HepG2 (cell line): ENCODE measurements around the gene ZNF546. TPM values are rescaled to one million over a fixed set of nuclear protein-coding genes. Genes with fewer than 3 reads are reported as not detected.

ENCODE experiments used
- ATRX ChIP-seq: sonication (generic); formaldehyde crosslinking; IDR thresholded peaks from 2 replicates; pipeline ENCODE4 v1.4.0; 2020; ENCODE audit warnings: missing genetic modification reagents, borderline replicate concordance
- BORCS8-MEF2B ChIP-seq: sonication (generic); formaldehyde crosslinking; IDR thresholded peaks from 2 replicates; pipeline ENCODE4 v1.8.0; 2022; ENCODE audit warnings: mild to moderate bottlenecking, missing genetic modification reagents
- BRCA1 ChIP-seq: sonication (generic); formaldehyde crosslinking; IDR thresholded peaks from 2 replicates; pipeline ENCODE4 v1.4.0; 2020; ENCODE audit warnings: missing genetic modification reagents
- FOXA3 ChIP-seq: IDR thresholded peaks from 2 replicates; pipeline ENCODE4 v1.6.1; 2016; ENCODE audit warnings: missing genetic modification reagents, missing compliant biosample characterization
- GATAD2A ChIP-seq: IDR thresholded peaks from 2 replicates; pipeline ENCODE4 v1.6.1; 2016
- GTF2F1 ChIP-seq: fragments of 150-350 bp; IDR thresholded peaks from 2 replicates; pipeline ENCODE4 v1.6.1; 2014; ENCODE audit warnings: low read length
- JDP2 ChIP-seq: sonication (generic); formaldehyde crosslinking; IDR thresholded peaks from 2 replicates; pipeline ENCODE4 v1.8.1; 2022; ENCODE audit warnings: missing genetic modification reagents, borderline replicate concordance
- KDM1A ChIP-seq: IDR thresholded peaks from 2 replicates; pipeline ENCODE4 v1.6.1; 2016; ENCODE audit warnings: missing compliant biosample characterization
- KDM5A ChIP-seq: fragments of 200-600 bp; sonication (generic); IDR thresholded peaks from 2 replicates; pipeline ENCODE4 v1.7.0; 2018; ENCODE audit warnings: antibody characterized with exemption, mild to moderate bottlenecking, low read length, borderline replicate concordance
- MLX ChIP-seq: IDR thresholded peaks from 2 replicates; pipeline ENCODE4 v1.6.1; 2016
- MXD1 ChIP-seq: sonication (generic); formaldehyde crosslinking; IDR thresholded peaks from 2 replicates; pipeline ENCODE4 v1.4.0; 2020; ENCODE audit warnings: mild to moderate bottlenecking, missing genetic modification reagents
- MZF1 ChIP-seq: sonication (generic); formaldehyde crosslinking; IDR thresholded peaks from 2 replicates; pipeline ENCODE4 v1.8.1; 2023; ENCODE audit warnings: mild to moderate bottlenecking, missing genetic modification reagents, borderline replicate concordance
- RNF2 ChIP-seq: fragments of 450-650 bp; conservative IDR thresholded peaks from 2 replicates; pipeline ENCODE4 v1.6.1; 2016; ENCODE audit warnings: low read depth
- SIN3B ChIP-seq: fragments of 150-350 bp; IDR thresholded peaks from 2 replicates; pipeline ENCODE4 v1.6.1; 2014; ENCODE audit warnings: low read length
- TBP ChIP-seq: sonication (generic); formaldehyde crosslinking; IDR thresholded peaks from 2 replicates; pipeline ENCODE4 v1.5.0; 2020; ENCODE audit warnings: missing genetic modification reagents
- ZC3H4 ChIP-seq: sonication (generic); formaldehyde crosslinking; IDR thresholded peaks from 2 replicates; pipeline ENCODE4 v1.4.0; 2020; ENCODE audit warnings: missing genetic modification reagents, borderline replicate concordance
- ZFP62 ChIP-seq: sonication (generic); formaldehyde crosslinking; IDR thresholded peaks from 2 replicates; pipeline ENCODE4 v1.4.0; 2020; ENCODE audit warnings: missing genetic modification reagents
- ZKSCAN8 ChIP-seq: IDR thresholded peaks from 2 replicates; pipeline ENCODE4 v1.6.1; 2016; ENCODE audit warnings: borderline replicate concordance, missing genetic modification reagents, missing compliant biosample characterization
- ZNF12 ChIP-seq: sonication (generic); formaldehyde crosslinking; IDR thresholded peaks from 2 replicates; pipeline ENCODE4 v1.5.0; 2020; ENCODE audit warnings: missing genetic modification reagents
- polyA plus RNA-seq, 8 experiments: library from polyadenylated mRNA; depleted of rRNA in 3 of 8; stranded (reverse) in 7 of 8; unstranded in 1 of 8; fragments of >200 nt; fragmentation: Illumina TruSeq in 4 of 8; extraction: Trizol in 4 of 8; gene quantifications; 2 replicates each; pipeline versions ENCODE4 v1.2.1 to v1.2.3, GENCODE V29; 2011 to 2016; ENCODE audit warnings: low read depth in 4 of 8, missing spikeins in 1 of 8, mixed read lengths in 1 of 8; ENCODE audit not compliant: insufficient read depth in 1 of 8
- total RNA-seq, 5 experiments: library from RNA; depleted of rRNA; stranded (reverse); fragments of >200 nt; fragmentation: Illumina TruSeq; extraction: Trizol; gene quantifications; 2 replicates each; pipeline ENCODE4 v1.2.3, GENCODE V29; 2016; ENCODE audit warnings: low read depth in 1 of 5
- TF ChIP-seq, protein P1 (sequence below): sonication (generic); formaldehyde crosslinking; IDR thresholded peaks from 2 replicates; pipeline ENCODE4 v1.5.0; 2020; ENCODE audit warnings: missing genetic modification reagents
- TF ChIP-seq, protein P2 (sequence below): sonication (generic); formaldehyde crosslinking; IDR thresholded peaks from 2 replicates; pipeline ENCODE4 v1.4.0; 2020; ENCODE audit warnings: missing genetic modification reagents, mild to moderate bottlenecking, borderline replicate concordance
- TF ChIP-seq, protein P3 (sequence below): IDR thresholded peaks from 2 replicates; pipeline ENCODE4 v1.6.1; 2012; ENCODE audit warnings: inconsistent platforms

The ZNF546 gene
- total and polyA plus RNA-seq, 2 of the 13 experiments (the other 11 are each of a cell fraction or from before 2014, with no cell fraction given) = 2.2 to 4.1 TPM

DNA sequence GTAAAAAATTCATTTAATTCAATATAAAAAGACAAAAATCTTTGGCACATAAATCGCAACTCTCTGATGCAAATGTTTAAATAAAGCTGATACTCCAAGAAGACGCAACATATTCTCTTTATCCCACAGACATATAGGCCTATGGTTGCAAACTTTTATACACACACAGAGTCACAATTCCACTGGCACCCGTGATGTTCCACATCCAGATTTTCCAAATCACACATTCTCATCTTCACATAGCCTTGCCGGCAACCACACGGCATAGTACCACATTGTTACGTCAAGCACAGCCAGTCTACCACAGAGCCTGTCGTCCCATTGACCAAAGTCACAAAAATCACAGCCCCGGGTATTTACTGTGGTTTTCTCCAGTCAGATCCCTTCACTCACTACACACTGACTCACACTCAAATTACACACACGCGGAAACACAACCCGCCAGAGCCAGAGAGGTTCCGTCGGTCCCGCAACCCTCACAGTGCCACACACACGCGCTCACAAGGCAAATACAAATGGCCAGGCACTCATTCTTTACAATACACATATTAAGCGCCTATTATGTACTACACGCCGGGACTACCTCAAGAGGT lies 546 bp upstream of the ZNF546 start (continued):
- TF ChIP-seq, protein P1, sequence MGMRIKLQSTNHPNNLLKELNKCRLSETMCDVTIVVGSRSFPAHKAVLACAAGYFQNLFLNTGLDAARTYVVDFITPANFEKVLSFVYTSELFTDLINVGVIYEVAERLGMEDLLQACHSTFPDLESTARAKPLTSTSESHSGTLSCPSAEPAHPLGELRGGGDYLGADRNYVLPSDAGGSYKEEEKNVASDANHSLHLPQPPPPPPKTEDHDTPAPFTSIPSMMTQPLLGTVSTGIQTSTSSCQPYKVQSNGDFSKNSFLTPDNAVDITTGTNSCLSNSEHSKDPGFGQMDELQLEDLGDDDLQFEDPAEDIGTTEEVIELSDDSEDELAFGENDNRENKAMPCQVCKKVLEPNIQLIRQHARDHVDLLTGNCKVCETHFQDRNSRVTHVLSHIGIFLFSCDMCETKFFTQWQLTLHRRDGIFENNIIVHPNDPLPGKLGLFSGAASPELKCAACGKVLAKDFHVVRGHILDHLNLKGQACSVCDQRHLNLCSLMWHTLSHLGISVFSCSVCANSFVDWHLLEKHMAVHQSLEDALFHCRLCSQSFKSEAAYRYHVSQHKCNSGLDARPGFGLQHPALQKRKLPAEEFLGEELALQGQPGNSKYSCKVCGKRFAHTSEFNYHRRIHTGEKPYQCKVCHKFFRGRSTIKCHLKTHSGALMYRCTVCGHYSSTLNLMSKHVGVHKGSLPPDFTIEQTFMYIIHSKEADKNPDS (CRISPR knock-in tag) = no peak
- TF ChIP-seq MLX = no peak
- TF ChIP-seq, protein P2, sequence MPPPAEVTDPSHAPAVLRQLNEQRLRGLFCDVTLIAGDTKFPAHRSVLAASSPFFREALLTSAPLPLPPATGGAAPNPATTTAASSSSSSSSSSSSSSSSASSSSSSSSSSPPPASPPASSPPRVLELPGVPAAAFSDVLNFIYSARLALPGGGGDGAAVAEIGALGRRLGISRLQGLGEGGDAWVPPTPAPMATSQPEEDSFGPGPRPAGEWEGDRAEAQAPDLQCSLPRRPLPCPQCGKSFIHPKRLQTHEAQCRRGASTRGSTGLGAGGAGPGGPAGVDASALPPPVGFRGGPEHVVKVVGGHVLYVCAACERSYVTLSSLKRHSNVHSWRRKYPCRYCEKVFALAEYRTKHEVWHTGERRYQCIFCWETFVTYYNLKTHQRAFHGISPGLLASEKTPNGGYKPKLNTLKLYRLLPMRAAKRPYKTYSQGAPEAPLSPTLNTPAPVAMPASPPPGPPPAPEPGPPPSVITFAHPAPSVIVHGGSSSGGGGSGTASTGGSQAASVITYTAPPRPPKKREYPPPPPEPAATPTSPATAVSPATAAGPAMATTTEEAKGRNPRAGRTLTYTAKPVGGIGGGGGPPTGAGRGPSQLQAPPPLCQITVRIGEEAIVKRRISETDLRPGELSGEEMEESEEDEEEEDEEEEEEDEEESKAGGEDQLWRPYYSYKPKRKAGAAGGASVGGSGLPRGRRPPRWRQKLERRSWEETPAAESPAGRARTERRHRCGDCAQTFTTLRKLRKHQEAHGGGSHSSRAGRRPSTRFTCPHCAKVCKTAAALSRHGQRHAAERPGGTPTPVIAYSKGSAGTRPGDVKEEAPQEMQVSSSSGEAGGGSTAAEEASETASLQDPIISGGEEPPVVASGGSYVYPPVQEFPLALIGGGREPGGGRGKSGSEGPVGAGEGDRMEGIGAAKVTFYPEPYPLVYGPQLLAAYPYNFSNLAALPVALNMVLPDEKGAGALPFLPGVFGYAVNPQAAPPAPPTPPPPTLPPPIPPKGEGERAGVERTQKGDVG = no peak
- peak; percentile 97; the same call in 1 of the 2 replicates for TF ChIP-seq ZKSCAN8 (CRISPR knock-in tag)
- TF ChIP-seq KDM5A = no peak
- TF ChIP-seq ZNF12 (CRISPR knock-in tag) = no peak
- TF ChIP-seq RNF2 = no peak
- no peak for TF ChIP-seq TBP (CRISPR knock-in tag)
- TF ChIP-seq GTF2F1 = no peak
- no peak for TF ChIP-seq ZFP62
- no peak for TF ChIP-seq SIN3B
- no peak for TF ChIP-seq ATRX (CRISPR knock-in tag)
- TF ChIP-seq ZC3H4 = no peak
- no peak for TF ChIP-seq BRCA1
- TF ChIP-seq FOXA3 (CRISPR knock-in tag) = no peak
- TF ChIP-seq GATAD2A (CRISPR knock-in tag) = no peak
- 0 out of 2 replicates have a peak, but pooled peaks have one; percentile 66 for TF ChIP-seq MZF1
- TF ChIP-seq JDP2 (CRISPR knock-in tag) = no peak
- TF ChIP-seq, protein P3, sequence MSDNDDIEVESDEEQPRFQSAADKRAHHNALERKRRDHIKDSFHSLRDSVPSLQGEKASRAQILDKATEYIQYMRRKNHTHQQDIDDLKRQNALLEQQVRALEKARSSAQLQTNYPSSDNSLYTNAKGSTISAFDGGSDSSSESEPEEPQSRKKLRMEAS = peak; percentile 26; the same call in 1 of the 2 replicates
- TF ChIP-seq BORCS8-MEF2B (CRISPR knock-in tag) = no peak
- TF ChIP-seq KDM1A (CRISPR knock-in tag) = no peak
- TF ChIP-seq MXD1 (CRISPR knock-in tag) = no peak
